ENCODE measurements around the gene RNF144B. TPM values are rescaled to one million over a fixed set of nuclear protein-coding genes. Genes with fewer than 3 reads are reported as not detected.

The RNF144B gene
- total RNA-seq, 1 experiment from 2014 or later: 2.3 TPM

DNA sequence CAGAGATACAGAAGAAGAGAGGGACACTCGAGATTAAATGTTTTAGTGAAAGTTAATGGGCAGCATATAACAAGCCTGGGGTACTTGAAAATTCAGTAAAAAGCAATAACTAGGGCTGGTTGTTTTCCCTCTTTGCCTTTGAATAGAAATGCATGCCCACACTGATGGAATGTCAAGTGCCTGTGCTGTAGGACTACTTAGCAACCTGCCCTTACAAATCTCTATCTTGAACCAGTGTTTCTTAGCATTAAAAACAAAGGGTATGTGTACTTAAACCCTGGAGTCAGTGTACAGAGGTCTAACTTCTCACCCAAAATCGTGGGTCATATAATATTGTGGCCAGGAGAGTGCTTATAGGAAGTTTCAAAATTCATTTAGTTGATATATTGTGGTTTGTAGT lies 37.1 kb downstream of the RNF144B start:
- H2AK5ac ChIP-seq (ENCODE audit: insufficient read length, low read length): no peak overlapping the region
- H4K20me1 ChIP-seq (ENCODE audit: control insufficient read depth, insufficient read depth, insufficient read length): no peaks in the 10 kb centered on the region
- H4K8ac ChIP-seq (replicated peaks; ENCODE audit: insufficient read length, low read depth, low read length): no peak overlapping the region
- no peak overlapping the region for H3K27ac ChIP-seq (ENCODE audit: insufficient read length, low read depth, low read length)
- H2BK20ac ChIP-seq (ENCODE audit: low read depth, low read length, poor library complexity, severe bottlenecking): no peak overlapping the region
- no peaks in the 10 kb centered on the region for H3K79me2 ChIP-seq (ENCODE audit: insufficient read depth, low read length)
- no peak overlapping the region for H3K18ac ChIP-seq (ENCODE audit: insufficient read length, low read depth, low read length)
- Mint-ChIP-seq H3K27ac (no peak overlapping the region), H3K4me3 (no peak overlapping the region), H3K9me3 (no peaks in the 10 kb centered on the region), H3K27me3 (ENCODE audit: low read depth) (no peaks in the 10 kb centered on the region; the same call in 1 of the 2 replicates), H3K36me3 (ENCODE audit: insufficient read depth in 1 of 3, low read depth in 3 of 3) (no peaks in the 10 kb centered on the region), H3K4me1 (peaks cover 16 to 19% of the 10 kb centered on the region in 2 experiments)
- no peaks in the 10 kb centered on the region for H3K9me3 ChIP-seq (ENCODE audit: control insufficient read depth, low read depth, low read length)
- TF ChIP-seq, protein P1, sequence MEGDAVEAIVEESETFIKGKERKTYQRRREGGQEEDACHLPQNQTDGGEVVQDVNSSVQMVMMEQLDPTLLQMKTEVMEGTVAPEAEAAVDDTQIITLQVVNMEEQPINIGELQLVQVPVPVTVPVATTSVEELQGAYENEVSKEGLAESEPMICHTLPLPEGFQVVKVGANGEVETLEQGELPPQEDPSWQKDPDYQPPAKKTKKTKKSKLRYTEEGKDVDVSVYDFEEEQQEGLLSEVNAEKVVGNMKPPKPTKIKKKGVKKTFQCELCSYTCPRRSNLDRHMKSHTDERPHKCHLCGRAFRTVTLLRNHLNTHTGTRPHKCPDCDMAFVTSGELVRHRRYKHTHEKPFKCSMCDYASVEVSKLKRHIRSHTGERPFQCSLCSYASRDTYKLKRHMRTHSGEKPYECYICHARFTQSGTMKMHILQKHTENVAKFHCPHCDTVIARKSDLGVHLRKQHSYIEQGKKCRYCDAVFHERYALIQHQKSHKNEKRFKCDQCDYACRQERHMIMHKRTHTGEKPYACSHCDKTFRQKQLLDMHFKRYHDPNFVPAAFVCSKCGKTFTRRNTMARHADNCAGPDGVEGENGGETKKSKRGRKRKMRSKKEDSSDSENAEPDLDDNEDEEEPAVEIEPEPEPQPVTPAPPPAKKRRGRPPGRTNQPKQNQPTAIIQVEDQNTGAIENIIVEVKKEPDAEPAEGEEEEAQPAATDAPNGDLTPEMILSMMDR (conservative IDR thresholded peaks at IDR 0.05): no peak
- no peak overlapping the region for H2BK120ac ChIP-seq (ENCODE audit: low read depth, low read length, poor library complexity, severe bottlenecking)
- no peak overlapping the region for H2AFZ ChIP-seq (ENCODE audit: low read length)
- no peaks in the 10 kb centered on the region for H3K23me2 ChIP-seq (ENCODE audit: insufficient read length, low read depth, low read length, poor library complexity, severe bottlenecking)
- H3K4ac ChIP-seq (ENCODE audit: low read depth, low read length): no peak overlapping the region
- no peaks in the 10 kb centered on the region for H3K79me1 ChIP-seq (ENCODE audit: insufficient read depth, low read depth, low read length, poor library complexity, severe bottlenecking)
- H2BK15ac ChIP-seq (ENCODE audit: low read depth, low read length): no peak overlapping the region
- no peak overlapping the region for H3K9ac ChIP-seq (ENCODE audit: extremely low read depth, insufficient read length, low read length)
- H3K27me3 ChIP-seq (ENCODE audit: insufficient read depth, low read length): no peaks in the 10 kb centered on the region
- no peak overlapping the region for H4K5ac ChIP-seq (ENCODE audit: insufficient read length, low read depth, low read length)
- H3T11ph ChIP-seq (ENCODE audit: low read length): no peak overlapping the region
- no peak overlapping the region for H4K91ac ChIP-seq (ENCODE audit: insufficient read length, low read depth, low read length)
- no peak overlapping the region for H3K56ac ChIP-seq (ENCODE audit: insufficient read length, low read depth, low read length)
- H3K4me2 ChIP-seq (ENCODE audit: insufficient read depth, insufficient read length, low read length): no peak overlapping the region
- no CpG with 5 or more reads among the region's 2 CpGs for WGBS (ENCODE audit: extremely low coverage, insufficient read length, low lambda C conversion rate)
- no peaks in the 10 kb centered on the region; the same call in 1 of the 2 replicates for H3K4me1 ChIP-seq (ENCODE audit: insufficient read depth, low read length)
- no peak overlapping the region for H2BK12ac ChIP-seq (ENCODE audit: insufficient read length, low read depth, low read length)
- no peak overlapping the region for H3K14ac ChIP-seq (ENCODE audit: insufficient read depth, low read length)
- H3K23ac ChIP-seq (ENCODE audit: insufficient read length, low read depth, low read length): no peak overlapping the region
- no peak for DNase-seq
- no peak overlapping the region for H2BK5ac ChIP-seq (ENCODE audit: insufficient read length, low read length)

Measured in H9 (cell line).